HUDEP-2 (cell line): ENCODE measurements around the gene FOXJ2.
A peak's percentile ranks its signal among the peaks of the same experiment; 100 is the strongest.
"Not testable (repeated sequence)": the region's sequence is repeated elsewhere in the genome, so short reads cannot be mapped to it uniquely, and the experiment has no call there.

Experiments
- DNase-seq, 76 experiments: peaks; one replicate each; lab custom pipeline; 2025; ENCODE audit not compliant: unreplicated experiment in 76 of 76; lab: John Stamatoyannopoulos, UW

FOXJ2 gene

GRCh38 chr12:8032242-8033152 is at the start of gene FOXJ2:
TSS of gene FOXJ2 (plus strand) at chr12:8032716. CDS start at chr12:8039833, 7,117 bp downstream.
- peak in 67 of 76 experiments; percentile 4 to 81 (median 60) for DNase-seq

GRCh38 chr12:7983019-7983418 is 49.5 kb upstream of the FOXJ2 start:
- DNase-seq: not testable (repeated sequence)

GRCh38 chr12:7983460-7983859 is 49.1 kb upstream of the FOXJ2 start:
- DNase-seq: not testable (repeated sequence)

- no peak for DNase-seq
These were observed 47.6 kb upstream of the FOXJ2 start for GRCh38 chr12:7984900-7985299.

GRCh38 chr12:7985802-7986418 is 46.6 kb upstream of the FOXJ2 start:
- no peak for DNase-seq

GRCh38 chr12:7989827-7990491 is 42.6 kb upstream of the FOXJ2 start:
- DNase-seq: peak in 47 of 76 experiments; percentile 2 to 58 (median 24)

GRCh38 chr12:7991535-7991934 is 41.0 kb upstream of the FOXJ2 start:
- no peak for DNase-seq

- no peak for DNase-seq
These were observed 37.7 kb upstream of the FOXJ2 start for GRCh38 chr12:7994731-7995205.

GRCh38 chr12:7995266-7995963 is 37.1 kb upstream of the FOXJ2 start:
- peak in 69 of 76 experiments; percentile 2 to 76 (median 44) for DNase-seq

GRCh38 chr12:8000827-8001226 is 31.7 kb upstream of the FOXJ2 start:
- not testable (repeated sequence) for DNase-seq

GRCh38 chr12:8001496-8001895 is 31.0 kb upstream of the FOXJ2 start:
- not testable (repeated sequence) for DNase-seq

GRCh38 chr12:8004897-8005296 is 27.6 kb upstream of the FOXJ2 start:
- DNase-seq: not testable (repeated sequence)

- DNase-seq: peak in 1 of 76 experiments; percentile 24
These were observed 21.2 kb upstream of the FOXJ2 start for GRCh38 chr12:8011331-8011730.

- no peak for DNase-seq
These were observed 19.7 kb upstream of the FOXJ2 start for GRCh38 chr12:8012651-8013309.

- no peak for DNase-seq
These were observed 17.7 kb upstream of the FOXJ2 start for GRCh38 chr12:8014836-8015235.

GRCh38 chr12:8018213-8018612 is 14.3 kb upstream of the FOXJ2 start:
- not testable (repeated sequence) for DNase-seq

GRCh38 chr12:8018666-8019581 is 13.6 kb upstream of the FOXJ2 start:
- peak in 56 of 76 experiments; percentile 8 to 81 (median 42) for DNase-seq

GRCh38 chr12:8026291-8026900 is 6.1 kb upstream of the FOXJ2 start:
- peak in 75 of 76 experiments; percentile 49 to 98 (median 93) for DNase-seq
